Smooth muscle cell (in vitro differentiated cells): ENCODE results near the gene ZNF536. TPM values are rescaled to one million over a fixed set of nuclear protein-coding genes. Genes with fewer than 3 reads are reported as not detected.
"Not testable (repeated sequence)": the region's sequence is repeated elsewhere in the genome, so short reads cannot be mapped to it uniquely, and the experiment has no call there.

Experiments used
- DNase-seq: peaks from one replicate; lab custom pipeline; 2025; ENCODE audit not compliant: unreplicated experiment; lab: John Stamatoyannopoulos, UW
- H2AFZ ChIP-seq: fragments of 200-600 bp; sonication (generic); 2 replicates; pipeline ENCODE4 v1.6.0; 2016; ENCODE audit warnings: antibody characterized with exemption, low read depth, mild to moderate bottlenecking
- H3F3A ChIP-seq: fragments of 200-600 bp; sonication (generic); 2 replicates; pipeline ENCODE4 v1.6.0; 2017; ENCODE audit warnings: antibody characterized with exemption, low read depth
- H3K27ac ChIP-seq: fragments of 200-600 bp; sonication (generic); 2 replicates; pipeline ENCODE4 v1.5.1; 2016; ENCODE audit warnings: low read depth, mild to moderate bottlenecking
- H3K27me3 ChIP-seq: fragments of 200-600 bp; sonication (generic); 2 replicates; pipeline ENCODE4 v1.6.1; 2016; ENCODE audit warnings: low read depth, mild to moderate bottlenecking
- H3K36me3 ChIP-seq: fragments of 200-600 bp; sonication (generic); 2 replicates; pipeline ENCODE4 v1.5.1; 2016; ENCODE audit warnings: low read depth
- H3K4me1 ChIP-seq: fragments of 200-600 bp; sonication (generic); 2 replicates; pipeline ENCODE4 v1.5.1; 2016; ENCODE audit warnings: low read depth
- H3K4me2 ChIP-seq: fragments of 200-600 bp; sonication (generic); 2 replicates; pipeline ENCODE4 v1.6.0; 2016; ENCODE audit warnings: mild to moderate bottlenecking
- H3K4me3 ChIP-seq: fragments of 200-600 bp; sonication (generic); 2 replicates; pipeline ENCODE4 v1.5.1; 2016; ENCODE audit warnings: mild to moderate bottlenecking
- H3K79me2 ChIP-seq: fragments of 200-600 bp; sonication (generic); 2 replicates; pipeline ENCODE4 v1.6.0; 2016; ENCODE audit warnings: low read depth, mild to moderate bottlenecking
- H3K9ac ChIP-seq: fragments of 200-600 bp; sonication (generic); 2 replicates; pipeline ENCODE4 v1.6.0; 2016; ENCODE audit warnings: low read depth
- H3K9me3 ChIP-seq: fragments of 200-600 bp; sonication (generic); replicated peaks from 2 replicates; pipeline ENCODE4 v1.5.1; 2016; ENCODE audit warnings: low read depth
- H4K20me1 ChIP-seq: fragments of 200-600 bp; sonication (generic); 2 replicates; pipeline ENCODE4 v1.6.0; 2016; ENCODE audit warnings: low read depth
- WGBS: methylation state at CpG from one replicate; pipeline ENCODE4 v1.1.7; 2016; ENCODE audit warnings: low lambda C conversion rate; 5-methylcytosine and 5-hydroxymethylcytosine counted together
- polyA plus RNA-seq: library from polyadenylated mRNA; unstranded; fragments of >200 nt; fragmentation: Nextera tagmentation; extraction: Ambion mirVana; gene quantifications from 2 replicates; pipeline ENCODE4 v1.2.1, GENCODE V29; 2016
- total RNA-seq: library from RNA; depleted of rRNA; stranded (reverse); fragments of >200 nt; gene quantifications from 2 replicates; pipeline ENCODE4 v1.2.3, GENCODE V29; 2014
- TF ChIP-seq, protein P1 (sequence below): fragments of 200-600 bp; sonication (generic); IDR thresholded peaks from 2 replicates; pipeline ENCODE4 v1.5.1; 2017; ENCODE audit warnings: borderline replicate concordance, mild to moderate bottlenecking, antibody characterized with exemption; ENCODE audit not compliant: insufficient read depth, poor library complexity, severe bottlenecking

Gene ZNF536
- total and polyA plus RNA-seq, 2 experiments from 2014 or later, result not detected

GRCh38 chr19:30411714-30412113 lies 39.5 kb downstream of the ZNF536 start:
- Histone ChIP-seq H3K9ac (no peak overlapping the region), H3K27ac (no peak overlapping the region), H3K27me3 (peaks cover 47% of the 10 kb centered on the region), H3K9me3 (no peaks in the 10 kb centered on the region), H3K36me3 (no peaks in the 10 kb centered on the region), H3K4me2 (no peak overlapping the region), H4K20me1 (no peaks in the 10 kb centered on the region), H3K79me2 (no peaks in the 10 kb centered on the region), H3F3A (no peaks in the 10 kb centered on the region), H3K4me1 (no peaks in the 10 kb centered on the region), H2AFZ (no peak overlapping the region), H3K4me3 (no peak overlapping the region)
- 55% methylated on average over 1 of the region's 1 CpG for WGBS
- DNase-seq, result no peak
- TF ChIP-seq, protein P1, sequence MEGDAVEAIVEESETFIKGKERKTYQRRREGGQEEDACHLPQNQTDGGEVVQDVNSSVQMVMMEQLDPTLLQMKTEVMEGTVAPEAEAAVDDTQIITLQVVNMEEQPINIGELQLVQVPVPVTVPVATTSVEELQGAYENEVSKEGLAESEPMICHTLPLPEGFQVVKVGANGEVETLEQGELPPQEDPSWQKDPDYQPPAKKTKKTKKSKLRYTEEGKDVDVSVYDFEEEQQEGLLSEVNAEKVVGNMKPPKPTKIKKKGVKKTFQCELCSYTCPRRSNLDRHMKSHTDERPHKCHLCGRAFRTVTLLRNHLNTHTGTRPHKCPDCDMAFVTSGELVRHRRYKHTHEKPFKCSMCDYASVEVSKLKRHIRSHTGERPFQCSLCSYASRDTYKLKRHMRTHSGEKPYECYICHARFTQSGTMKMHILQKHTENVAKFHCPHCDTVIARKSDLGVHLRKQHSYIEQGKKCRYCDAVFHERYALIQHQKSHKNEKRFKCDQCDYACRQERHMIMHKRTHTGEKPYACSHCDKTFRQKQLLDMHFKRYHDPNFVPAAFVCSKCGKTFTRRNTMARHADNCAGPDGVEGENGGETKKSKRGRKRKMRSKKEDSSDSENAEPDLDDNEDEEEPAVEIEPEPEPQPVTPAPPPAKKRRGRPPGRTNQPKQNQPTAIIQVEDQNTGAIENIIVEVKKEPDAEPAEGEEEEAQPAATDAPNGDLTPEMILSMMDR, result no peak

DNA sequence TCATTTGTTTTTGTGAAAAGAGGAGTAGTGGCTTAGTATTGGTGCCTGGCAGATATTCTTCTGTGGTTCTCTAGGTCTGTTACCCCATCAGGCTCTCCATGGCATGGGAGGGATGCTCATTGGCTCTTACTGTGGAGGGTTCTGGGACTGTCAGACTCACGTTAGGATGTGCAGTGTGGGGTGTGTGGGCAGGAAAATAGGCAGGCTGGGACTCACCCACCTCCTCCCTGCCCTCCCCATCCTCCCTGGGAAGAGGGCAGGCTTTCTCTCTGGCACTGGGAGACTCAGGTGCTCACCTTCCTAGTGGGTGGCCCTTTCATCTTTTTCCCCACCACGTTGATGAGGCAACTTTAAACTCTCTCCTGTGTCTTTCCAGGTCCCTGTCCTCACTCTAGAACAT lies 44.2 kb downstream of the ZNF536 start:
- no peak for DNase-seq
- no peaks in the 10 kb centered on the region for H3F3A ChIP-seq
- no peak overlapping the region for H3K4me2 ChIP-seq
- no peaks in the 10 kb centered on the region for H3K4me1 ChIP-seq
- TF ChIP-seq, protein P1, result no peak
- peaks cover 36% of the 10 kb centered on the region for H3K27me3 ChIP-seq
- no peaks in the 10 kb centered on the region for H3K79me2 ChIP-seq
- H3K4me3 ChIP-seq, result no peak overlapping the region
- no peaks in the 10 kb centered on the region for H3K36me3 ChIP-seq
- H2AFZ ChIP-seq, result no peak overlapping the region
- H3K27ac ChIP-seq, result no peak overlapping the region
- H3K9ac ChIP-seq, result no peak overlapping the region
- WGBS, result 47% methylated on average over 2 of the region's 2 CpGs
- no peaks in the 10 kb centered on the region for H3K9me3 ChIP-seq
- H4K20me1 ChIP-seq, result no peaks in the 10 kb centered on the region

DNA sequence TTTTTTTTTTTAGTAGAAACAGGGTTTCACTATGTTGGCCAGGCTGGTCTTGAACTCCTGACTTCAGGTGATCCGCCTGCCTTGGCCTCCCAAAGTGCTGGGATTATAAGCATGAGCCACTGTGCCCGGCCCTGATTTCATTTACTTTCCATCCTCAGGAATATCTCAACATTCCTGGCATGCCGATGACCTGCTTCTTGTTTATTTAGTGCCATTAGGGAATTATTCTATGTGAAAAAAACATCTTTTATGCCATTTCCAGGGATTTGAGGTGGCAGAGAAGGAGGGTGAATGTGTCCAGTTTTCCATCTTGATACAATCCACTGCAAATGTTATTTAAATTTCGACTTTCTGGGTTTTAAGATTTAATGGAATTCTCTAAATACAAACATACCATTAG lies 45.0 kb downstream of the ZNF536 start:
- not testable (repeated sequence) for H3K4me2 ChIP-seq, H2AFZ ChIP-seq, DNase-seq, H3F3A ChIP-seq, H3K27ac ChIP-seq, H3K4me1 ChIP-seq, H3K79me2 ChIP-seq, H3K4me3 ChIP-seq, H3K9ac ChIP-seq, H4K20me1 ChIP-seq, H3K9me3 ChIP-seq, H3K36me3 ChIP-seq
- 81% methylated on average over 4 of the region's 4 CpGs for WGBS
- H3K27me3 ChIP-seq, result peaks cover 31% of the 10 kb centered on the region

DNA sequence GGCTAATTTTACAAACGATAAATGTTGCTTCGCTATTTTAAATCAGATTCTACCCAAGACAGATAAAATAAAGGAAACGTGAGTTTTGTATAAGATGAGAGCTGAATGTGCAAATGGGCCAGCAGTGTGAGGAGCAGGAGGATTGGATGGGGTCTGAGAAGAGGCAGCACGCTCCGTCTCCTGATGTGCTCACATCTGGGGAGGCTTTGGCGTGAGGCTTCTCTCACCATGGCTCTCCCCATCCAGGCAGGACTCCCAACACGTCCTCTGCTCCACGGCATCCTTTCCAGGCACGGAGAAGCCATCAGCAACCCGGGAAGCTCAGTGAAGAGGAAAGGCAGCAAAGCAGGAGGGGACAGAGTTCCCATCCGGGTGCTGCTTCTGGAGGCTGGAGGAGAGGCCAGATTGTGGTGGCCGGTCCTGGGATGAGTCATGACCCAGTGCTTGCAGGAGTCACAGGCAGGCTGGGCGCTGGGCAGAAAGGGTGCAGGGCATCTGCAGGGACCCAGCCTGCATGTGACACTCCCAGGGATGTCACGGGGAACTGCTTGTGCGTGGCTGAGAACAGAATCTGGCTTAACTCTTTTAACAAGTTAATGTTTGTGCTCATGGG lies 47.5 kb downstream of the ZNF536 start:
- Histone ChIP-seq H3K27ac (no peak overlapping the region), H3K9me3 (no peaks in the 10 kb centered on the region), H3F3A (no peaks in the 10 kb centered on the region), H4K20me1 (no peaks in the 10 kb centered on the region), H3K4me2 (no peak overlapping the region), H3K4me3 (no peak overlapping the region), H3K36me3 (no peaks in the 10 kb centered on the region), H3K27me3 (peaks cover 10% of the 10 kb centered on the region), H3K4me1 (no peaks in the 10 kb centered on the region), H3K79me2 (no peaks in the 10 kb centered on the region), H3K9ac (no peak overlapping the region), H2AFZ (no peak overlapping the region)
- WGBS, result 66% methylated on average over 15 of the region's 15 CpGs
- TF ChIP-seq, protein P1, result no peak
- no peak for DNase-seq
